HepG2 (cell line): Measurements from ENCODE around the gene CIART. TPM values are rescaled to one million over a fixed set of nuclear protein-coding genes. Genes with fewer than 3 reads are reported as not detected.
A peak's percentile ranks its signal among the peaks of the same experiment; 100 is the strongest.

Experiments used
- ATAC-seq: fragments of 200-7000 bp; cut with Tn5 transposase; 3 replicates; pipeline ENCODE4 v1.9.1; 2020; ENCODE audit warnings: mild to moderate bottlenecking, moderate library complexity
- BruUV-seq: library from RNA; stranded (reverse); fragments of 400-500 nt; replicated peaks from 2 replicates; lab custom pipeline; 2021; lab: Mats Ljungman, UMichigan
- CTCF ChIA-PET: fragments of 300-600 bp; formaldehyde crosslinking; extraction: SDS; loops from one replicate; lab custom pipeline; 2021; ENCODE audit warnings: low total read pairs, inconsistent platforms, low intra/inter-chr PET ratio; lab: Yijun Ruan, JAX
- POLR2A ChIA-PET: fragments of 350-600 bp; sonication (Branson Sonifier 250); formaldehyde crosslinking; loops from one replicate; lab custom pipeline; 2020; ENCODE audit warnings: antibody characterized with exemption, inconsistent platforms; lab: Yijun Ruan, JAX
- DNase-seq: peaks from one replicate; pipeline ENCODE4 v3.0.0-alpha.2; 2015; ENCODE audit warnings: low spot score
- FAIRE-seq: peaks from 3 replicates; lab custom pipeline; 2011; peaks lifted over from hg19 to GRCh38; lab: Jason Lieb, UNC
- H2AFZ ChIP-seq: one replicate; pipeline ENCODE4 v1.6.1; 2011; ENCODE audit warnings: low read length, inconsistent platforms
- H3K27ac ChIP-seq: fragments of 300-600 bp; 3 replicates; pipeline ENCODE4 v1.8.0; 2011; ENCODE audit warnings: mixed run types, mild to moderate bottlenecking, mixed read lengths, low read length, inconsistent platforms; ENCODE audit not compliant: insufficient read depth; ENCODE audit errors: extremely low read length
- H3K27me3 ChIP-seq, 2 experiments: fragments of 200-600 bp in 1 of 2; 2 replicates in 1 of 2; 3 replicates in 1 of 2; pipeline versions ENCODE4 v1.6.0 to v1.8.0; 2011; ENCODE audit warnings: low read length in 2 of 2, mild to moderate bottlenecking in 2 of 2, moderate library complexity in 2 of 2, inconsistent platforms in 1 of 2; ENCODE audit not compliant: insufficient read depth in 2 of 2, control insufficient read depth in 1 of 2
- H3K36me3 ChIP-seq, 2 experiments: fragments of 200-600 bp in 1 of 2; replicated peaks in 1 of 2; 2 replicates in 1 of 2; 3 replicates in 1 of 2; pipeline versions ENCODE4 v1.5.1 to v1.8.0; 2011; ENCODE audit warnings: low read length in 2 of 2, inconsistent platforms in 1 of 2; ENCODE audit not compliant: insufficient read depth in 2 of 2, control insufficient read depth in 1 of 2
- H3K4me1 ChIP-seq: 2 replicates; pipeline ENCODE4 v1.5.1; 2012; ENCODE audit warnings: low read length, inconsistent platforms; ENCODE audit not compliant: insufficient read depth
- H3K4me2 ChIP-seq: 2 replicates; pipeline ENCODE4 v1.6.0; 2011; ENCODE audit warnings: low read depth, low read length, inconsistent platforms
- H3K4me3 ChIP-seq, 3 experiments: fragments of 200-600 bp in 1 of 3; sonication (generic), shearing (Covaris generic) in 1 of 3; replicated peaks in 1 of 3; 2 replicates each; pipeline ENCODE4 v1.5.1; 2011 to 2016; ENCODE audit warnings: low read length in 3 of 3, inconsistent platforms in 2 of 3, low read depth in 2 of 3, mild to moderate bottlenecking in 2 of 3, control low read depth in 1 of 3, mixed read lengths in 1 of 3; ENCODE audit not compliant: insufficient read depth in 1 of 3
- H3K79me2 ChIP-seq: one replicate; pipeline ENCODE4 v1.6.1; 2011; ENCODE audit warnings: low read length, inconsistent platforms; ENCODE audit not compliant: insufficient read depth
- H3K9ac ChIP-seq: 2 replicates; pipeline ENCODE4 v1.6.0; 2011; ENCODE audit warnings: mild to moderate bottlenecking, low read depth, low read length, inconsistent platforms; ENCODE audit not compliant: insufficient read depth
- H3K9me3 ChIP-seq: 2 replicates; pipeline ENCODE4 v1.5.1; 2012; ENCODE audit warnings: mild to moderate bottlenecking, low read length
- H4K20me1 ChIP-seq: 2 replicates; pipeline ENCODE4 v1.6.0; 2011; ENCODE audit warnings: inconsistent platforms, mild to moderate bottlenecking, low read length, moderate library complexity; ENCODE audit not compliant: insufficient read depth
- AHDC1 ChIP-seq: sonication (generic); formaldehyde crosslinking; IDR thresholded peaks from 2 replicates; pipeline ENCODE4 v1.5.1; 2020; ENCODE audit warnings: mild to moderate bottlenecking, missing genetic modification reagents, borderline replicate concordance
- ATRX ChIP-seq: sonication (generic); formaldehyde crosslinking; IDR thresholded peaks from 2 replicates; pipeline ENCODE4 v1.4.0; 2020; ENCODE audit warnings: missing genetic modification reagents, borderline replicate concordance
- GRHL1 ChIP-seq: sonication (generic); formaldehyde crosslinking; conservative IDR thresholded peaks from 2 replicates; pipeline ENCODE4 v1.8.0; 2022; ENCODE audit warnings: missing genetic modification reagents
- KAT8 ChIP-seq: IDR thresholded peaks from 2 replicates; pipeline ENCODE4 v1.6.1; 2016; ENCODE audit warnings: missing genetic modification reagents, missing compliant biosample characterization
- RARA ChIP-seq: IDR thresholded peaks from 2 replicates; pipeline ENCODE4 v1.6.1; 2016; ENCODE audit warnings: missing genetic modification reagents, missing compliant biosample characterization
- TRIM24 ChIP-seq: sonication (generic); formaldehyde crosslinking; IDR thresholded peaks from 2 replicates; pipeline ENCODE4 v1.8.0; 2022; ENCODE audit warnings: mild to moderate bottlenecking, missing genetic modification reagents
- U2AF1 ChIP-seq: fragments of 200-400 bp; formaldehyde crosslinking; optimal IDR thresholded peaks from 2 replicates; pipeline ENCODE3; 2017; ENCODE audit warnings: mild to moderate bottlenecking, low read depth, low read length
- ZFYVE20 ChIP-seq: sonication (generic); formaldehyde crosslinking; IDR thresholded peaks from 2 replicates; pipeline ENCODE4 v1.8.0; 2023; ENCODE audit warnings: low read depth, mild to moderate bottlenecking, moderate library complexity, missing genetic modification reagents, borderline replicate concordance
- ZNF468 ChIP-seq: sonication (generic); formaldehyde crosslinking; IDR thresholded peaks from 2 replicates; pipeline ENCODE4 v1.8.0; 2022; ENCODE audit warnings: mild to moderate bottlenecking, moderate library complexity, missing genetic modification reagents
- ZNF800 ChIP-seq: sonication (generic); formaldehyde crosslinking; IDR thresholded peaks from 2 replicates; pipeline ENCODE4 v1.4.0; 2020; ENCODE audit warnings: missing genetic modification reagents
- WGBS: methylation state at CpG from one replicate; pipeline ENCODE4 v1.1.6; 2017; ENCODE audit warnings: low lambda C conversion rate; 5-methylcytosine and 5-hydroxymethylcytosine counted together
- in situ Hi-C: cut with HindIII; loops from 2 replicates; pipeline ENCODE4 v1.10.0; 2017; ENCODE audit warnings: low pct_unique_long_range_greater_than_20kb; ENCODE audit not compliant: extremely low pct_ligation_motif_present
- intact Hi-C: fragments of 100-400 bp; cut with micrococcal nuclease; formaldehyde crosslinking; loops from one replicate; pipeline ENCODE4 v1.10.0; 2022; ENCODE audit not compliant: unreplicated experiment
- polyA plus RNA-seq, 8 experiments: library from polyadenylated mRNA; depleted of rRNA in 3 of 8; stranded (reverse) in 7 of 8; unstranded in 1 of 8; fragments of >200 nt; fragmentation: Illumina TruSeq in 4 of 8; extraction: Trizol in 4 of 8; gene quantifications; 2 replicates each; pipeline versions ENCODE4 v1.2.1 to v1.2.3, GENCODE V29; 2011 to 2016; ENCODE audit warnings: low read depth in 4 of 8, missing spikeins in 1 of 8, mixed read lengths in 1 of 8; ENCODE audit not compliant: insufficient read depth in 1 of 8
- total RNA-seq, 5 experiments: library from RNA; depleted of rRNA; stranded (reverse); fragments of >200 nt; fragmentation: Illumina TruSeq; extraction: Trizol; gene quantifications; 2 replicates each; pipeline ENCODE4 v1.2.3, GENCODE V29; 2016; ENCODE audit warnings: low read depth in 1 of 5

CIART gene
- total and polyA plus RNA-seq, 2 of the 13 experiments (the other 11 are each of a cell fraction or from before 2014, with no cell fraction given), result 0.58 TPM; not detected in 1

GRCh38 chr1:150293433-150294253, 11.3 kb downstream of the CIART start, which contains the start of gene MRPS21 (continued):
- peak; percentile 44; the same call in 1 of the 2 replicates for TF ChIP-seq RARA
- TF ChIP-seq TRIM24 (CRISPR knock-in tag), result no peak
- TF ChIP-seq ZNF800, result 0 out of 2 replicates have a peak, but pooled peaks have one; percentile 71
- TF ChIP-seq ZFYVE20 (CRISPR knock-in tag), result peak; percentile 53; the same call in 1 of the 2 replicates
- peak; percentile 91 for TF ChIP-seq U2AF1
- TF ChIP-seq ZNF468, result no peak

GRCh38 chr1:150295476-150295875, 13.1 kb downstream of the CIART start:
- in situ Hi-C loops, result loop anchor here (5.0 kb wide), 1 partner anchor 38 kb away; the partner anchor contains the start of gene CA14
- no peaks in the 10 kb centered on the region for H3K9me3 ChIP-seq
- DNase-seq, result no peak
- no peaks in the 10 kb centered on the region for H4K20me1 ChIP-seq
- H3K4me1 ChIP-seq, result peaks cover 29% of the 10 kb centered on the region
- peaks cover 16% of the 10 kb centered on the region for H3K79me2 ChIP-seq
- H3K9ac ChIP-seq, result no peak overlapping the region
- intact Hi-C loops, result no loop called here
- H3K27ac ChIP-seq, result no peak overlapping the region
- H3K27me3 ChIP-seq, result no peaks in the 10 kb centered on the region; a peak in 1 of 5 replicates
- POLR2A ChIA-PET, result interaction anchor here (0.6 to 1.5 kb wide), 3 partner anchors 15 to 61 kb away, joined by 3 to 4 read pairs (median 3); partner anchors contain the start of gene PRPF3
- CTCF ChIA-PET, result no interaction called here
- no peak overlapping the region for H2AFZ ChIP-seq
- no peak for ATAC-seq
- peaks cover 1 to 21% of the 10 kb centered on the region in 2 experiments; a peak in 4 of 5 replicates for H3K36me3 ChIP-seq
- 99% methylated on average over 2 of the region's 2 CpGs for WGBS
- no peak for FAIRE-seq
- no peak overlapping the region for H3K4me3 ChIP-seq
- TSS peak; percentile 47 for BruUV-seq
- H3K4me2 ChIP-seq, result 0 out of 2 replicates have a peak overlapping the region, but pooled peaks have one; percentile 24
- TF ChIP-seq ATRX (CRISPR knock-in tag) (no peak), AHDC1 (CRISPR knock-in tag) (no peak), KAT8 (CRISPR knock-in tag) (no peak), GRHL1 (no peak)
